ENCODE results near the gene MINDY2.

DNA sequence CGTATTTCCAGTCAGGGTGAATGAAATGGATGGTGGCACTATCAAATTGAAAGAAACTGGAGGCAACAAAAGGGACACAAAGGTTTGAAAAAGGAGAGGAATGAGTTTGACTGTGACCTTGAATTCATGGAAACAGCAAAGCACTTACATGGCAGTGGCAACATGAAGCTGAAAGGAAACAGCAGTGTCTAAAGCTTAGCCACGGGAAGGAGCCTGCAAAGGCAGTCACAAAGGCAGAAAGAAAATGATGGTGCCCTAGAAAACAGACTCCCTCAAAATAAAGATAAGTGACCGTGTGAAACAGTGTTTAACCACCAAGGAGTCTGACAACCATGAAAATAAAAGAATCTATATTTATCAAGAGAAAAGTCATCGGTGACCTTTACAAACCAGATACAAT lies 111.1 kb downstream of the MINDY2 start:
- TF ChIP-seq POLR2AphosphoS5 (IDR thresholded peaks at IDR 0.05; ENCODE audit: low read depth, low read length) = no peak
- TF ChIP-seq, protein P1, sequence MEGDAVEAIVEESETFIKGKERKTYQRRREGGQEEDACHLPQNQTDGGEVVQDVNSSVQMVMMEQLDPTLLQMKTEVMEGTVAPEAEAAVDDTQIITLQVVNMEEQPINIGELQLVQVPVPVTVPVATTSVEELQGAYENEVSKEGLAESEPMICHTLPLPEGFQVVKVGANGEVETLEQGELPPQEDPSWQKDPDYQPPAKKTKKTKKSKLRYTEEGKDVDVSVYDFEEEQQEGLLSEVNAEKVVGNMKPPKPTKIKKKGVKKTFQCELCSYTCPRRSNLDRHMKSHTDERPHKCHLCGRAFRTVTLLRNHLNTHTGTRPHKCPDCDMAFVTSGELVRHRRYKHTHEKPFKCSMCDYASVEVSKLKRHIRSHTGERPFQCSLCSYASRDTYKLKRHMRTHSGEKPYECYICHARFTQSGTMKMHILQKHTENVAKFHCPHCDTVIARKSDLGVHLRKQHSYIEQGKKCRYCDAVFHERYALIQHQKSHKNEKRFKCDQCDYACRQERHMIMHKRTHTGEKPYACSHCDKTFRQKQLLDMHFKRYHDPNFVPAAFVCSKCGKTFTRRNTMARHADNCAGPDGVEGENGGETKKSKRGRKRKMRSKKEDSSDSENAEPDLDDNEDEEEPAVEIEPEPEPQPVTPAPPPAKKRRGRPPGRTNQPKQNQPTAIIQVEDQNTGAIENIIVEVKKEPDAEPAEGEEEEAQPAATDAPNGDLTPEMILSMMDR (IDR thresholded peaks at IDR 0.05 in 2 of 3, conservative IDR thresholded peaks at IDR 0.05 in 1 of 3; ENCODE audit: borderline replicate concordance in 1 of 3, insufficient read depth in 1 of 3, low read depth in 2 of 3, low read length in 2 of 3) = no peak
- no peak for TF ChIP-seq SIN3A (IDR thresholded peaks at IDR 0.05; ENCODE audit: low read depth)
- TF ChIP-seq YY1 (IDR thresholded peaks at IDR 0.05; ENCODE audit: extremely low read depth, insufficient replicate concordance, low read depth, low read length) = no peak
- TF ChIP-seq, protein P2, sequence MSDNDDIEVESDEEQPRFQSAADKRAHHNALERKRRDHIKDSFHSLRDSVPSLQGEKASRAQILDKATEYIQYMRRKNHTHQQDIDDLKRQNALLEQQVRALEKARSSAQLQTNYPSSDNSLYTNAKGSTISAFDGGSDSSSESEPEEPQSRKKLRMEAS (IDR thresholded peaks at IDR 0.05) = no peak
- no peak for TF ChIP-seq POLR2A (IDR thresholded peaks at IDR 0.05; ENCODE audit: borderline replicate concordance, extremely low read depth, insufficient read depth, insufficient read length)
